ENCODE measurements around the gene MDGA2. TPM values are rescaled to one million over a fixed set of nuclear protein-coding genes. Genes with fewer than 3 reads are reported as not detected.

The MDGA2 gene
- total and polyA plus RNA-seq, 12 donors = 0.05 to 0.15 TPM; not detected in 10

DNA sequence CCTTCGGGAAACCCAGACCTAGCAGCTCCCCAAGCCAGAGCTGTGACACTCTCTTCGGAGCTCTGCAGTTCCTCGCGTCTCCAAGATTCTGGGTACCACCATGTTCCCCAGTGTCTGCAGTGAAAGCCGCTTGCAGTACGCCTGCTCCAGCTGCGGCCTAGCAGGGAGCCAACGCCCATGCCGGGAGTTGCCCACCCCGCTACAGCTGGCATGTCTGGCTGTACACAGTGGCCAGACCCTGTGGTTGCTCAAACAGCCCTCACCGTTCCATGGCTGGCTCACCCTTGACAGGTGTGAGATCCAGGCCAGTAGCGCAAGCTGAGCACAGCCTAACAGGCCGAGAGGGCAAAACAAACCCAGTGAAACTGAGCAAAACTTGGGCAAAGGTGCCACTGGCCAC, 520.0 kb downstream of the MDGA2 start:
- 95 to 96% methylated on average over 13 of the region's 13 CpGs for WGBS, 2 donors

DNA sequence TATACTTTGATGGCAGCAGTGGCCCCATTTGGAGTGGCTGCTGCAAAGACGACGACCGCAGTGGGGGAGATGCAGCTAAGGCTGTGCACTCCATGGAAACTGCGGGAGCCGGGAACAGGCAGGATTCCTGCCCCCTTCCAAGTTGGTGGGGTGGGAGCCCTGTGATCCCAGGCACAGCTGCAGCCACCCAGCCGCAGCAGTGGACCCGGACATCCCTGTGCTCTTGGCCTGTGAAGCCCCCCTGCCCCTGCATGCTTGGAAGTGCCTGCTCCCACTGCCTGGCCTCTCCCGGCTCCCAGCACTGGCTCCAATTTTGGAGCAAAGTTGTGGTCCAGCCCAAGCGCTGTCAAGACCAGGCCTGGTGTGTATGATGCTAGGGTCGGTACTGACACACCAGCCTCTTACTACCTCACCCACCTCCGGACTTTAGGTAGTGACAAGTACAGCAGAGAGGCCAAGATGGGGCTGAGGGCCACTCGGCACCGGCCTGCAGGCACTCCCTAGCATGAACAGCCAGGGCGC, 521.1 kb downstream of the MDGA2 start:
- no peaks in the 10 kb centered on the region for H3K27me3 ChIP-seq
- 93 to 94% methylated on average over 14 of the region's 14 CpGs for WGBS, 2 donors
- H3K36me3 ChIP-seq = no peaks in the 10 kb centered on the region
- intact Hi-C loops (cut with DNase I) = no loop called here
- H3K27ac ChIP-seq = no peak overlapping the region
- no peak overlapping the region for H3K4me3 ChIP-seq
- ATAC-seq (no peak), DNase-seq (no peak)
- H3K9me3 ChIP-seq = peaks cover 0 to 13% (median 0%) of the 10 kb centered on the region in 11 donors
- TF ChIP-seq, protein P1, sequence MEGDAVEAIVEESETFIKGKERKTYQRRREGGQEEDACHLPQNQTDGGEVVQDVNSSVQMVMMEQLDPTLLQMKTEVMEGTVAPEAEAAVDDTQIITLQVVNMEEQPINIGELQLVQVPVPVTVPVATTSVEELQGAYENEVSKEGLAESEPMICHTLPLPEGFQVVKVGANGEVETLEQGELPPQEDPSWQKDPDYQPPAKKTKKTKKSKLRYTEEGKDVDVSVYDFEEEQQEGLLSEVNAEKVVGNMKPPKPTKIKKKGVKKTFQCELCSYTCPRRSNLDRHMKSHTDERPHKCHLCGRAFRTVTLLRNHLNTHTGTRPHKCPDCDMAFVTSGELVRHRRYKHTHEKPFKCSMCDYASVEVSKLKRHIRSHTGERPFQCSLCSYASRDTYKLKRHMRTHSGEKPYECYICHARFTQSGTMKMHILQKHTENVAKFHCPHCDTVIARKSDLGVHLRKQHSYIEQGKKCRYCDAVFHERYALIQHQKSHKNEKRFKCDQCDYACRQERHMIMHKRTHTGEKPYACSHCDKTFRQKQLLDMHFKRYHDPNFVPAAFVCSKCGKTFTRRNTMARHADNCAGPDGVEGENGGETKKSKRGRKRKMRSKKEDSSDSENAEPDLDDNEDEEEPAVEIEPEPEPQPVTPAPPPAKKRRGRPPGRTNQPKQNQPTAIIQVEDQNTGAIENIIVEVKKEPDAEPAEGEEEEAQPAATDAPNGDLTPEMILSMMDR (IDR thresholded peaks at IDR 0.05) = no peak
- H3K4me1 ChIP-seq = no peaks in the 10 kb centered on the region

More for the DNA sequence above, 520.0 kb downstream of the MDGA2 start:
- H3K36me3 ChIP-seq = no peaks in the 10 kb centered on the region
- ATAC-seq = no peak
- intact Hi-C loops (cut with DNase I) = no loop called here
- TF ChIP-seq, protein P1 (IDR thresholded peaks at IDR 0.05) = no peak
- H3K4me3 ChIP-seq = no peak overlapping the region
- no peaks in the 10 kb centered on the region for H3K27me3 ChIP-seq
- no peak overlapping the region for H3K27ac ChIP-seq
- no peak for DNase-seq
- H3K4me1 ChIP-seq = no peaks in the 10 kb centered on the region
- H3K9me3 ChIP-seq = peaks cover 0 to 8% (median 0%) of the 10 kb centered on the region in 11 donors

DNA sequence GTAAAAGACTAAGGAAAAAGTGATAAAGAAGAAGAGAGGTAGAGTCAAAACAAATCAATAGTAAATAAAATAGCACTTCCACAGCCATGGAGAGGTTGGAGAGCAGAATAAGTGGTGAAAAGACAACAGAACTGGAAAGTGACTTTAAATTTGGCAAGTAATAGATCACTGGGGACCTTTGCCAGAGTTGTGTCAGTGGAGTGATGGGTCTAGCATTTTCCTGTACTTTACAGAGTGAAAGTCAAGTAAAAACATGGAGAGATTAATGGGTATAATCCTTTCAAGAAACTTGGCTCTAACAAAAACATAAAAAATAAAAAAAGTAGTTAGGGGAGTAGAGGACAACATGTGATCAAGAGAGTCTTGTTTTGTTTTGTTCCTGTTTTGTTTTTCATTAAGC, 521.7 kb downstream of the MDGA2 start:
- H3K27ac ChIP-seq = no peak overlapping the region
- no peaks in the 10 kb centered on the region for H3K36me3 ChIP-seq
- H3K9me3 ChIP-seq = peaks cover 0 to 13% (median 0%) of the 10 kb centered on the region in 11 donors
- no peaks in the 10 kb centered on the region for H3K27me3 ChIP-seq
- DNase-seq (no peak), ATAC-seq (no peak)
- no peaks in the 10 kb centered on the region for H3K4me1 ChIP-seq
- TF ChIP-seq, protein P1 (IDR thresholded peaks at IDR 0.05) = no peak
- H3K4me3 ChIP-seq = no peak overlapping the region
- intact Hi-C loops (cut with DNase I) = no loop called here

DNA sequence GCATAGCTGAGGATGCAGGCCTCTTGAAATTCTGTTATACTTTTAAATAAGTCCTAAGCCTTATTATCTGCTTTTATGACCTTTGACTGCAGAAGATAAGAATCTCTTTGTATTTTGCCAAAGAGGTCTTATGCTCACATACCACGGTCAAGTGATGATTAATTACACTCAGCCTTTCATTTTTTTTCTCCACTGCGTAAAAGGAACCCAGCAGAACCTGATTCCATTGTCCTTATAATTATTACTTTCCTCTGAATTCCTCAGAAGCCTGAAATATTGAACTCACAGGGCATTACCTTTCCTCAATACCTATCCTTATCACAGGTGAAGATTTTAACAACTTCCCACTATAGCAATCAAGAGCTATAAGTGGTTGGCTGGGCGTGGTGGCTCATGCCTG, 525.1 kb downstream of the MDGA2 start:
- Histone ChIP-seq H3K36me3 (no peaks in the 10 kb centered on the region), H3K4me1 (no peaks in the 10 kb centered on the region), H3K27ac (no peak overlapping the region), H3K9me3 (peaks cover 0 to 10% (median 0%) of the 10 kb centered on the region in 11 donors), H3K4me3 (no peak overlapping the region), H3K27me3 (no peaks in the 10 kb centered on the region)
- 83 to 89% methylated on average over 3 of the region's 3 CpGs for WGBS, 2 donors
- TF ChIP-seq, protein P1 (IDR thresholded peaks at IDR 0.05) = no peak
- ATAC-seq (no peak), DNase-seq (no peak)
- intact Hi-C loops (cut with DNase I) = no loop called here
